Mucosa of descending colon (tissue), 3 donors: ENCODE data around the gene METTL2B. TPM values are rescaled to one million over a fixed set of nuclear protein-coding genes. Genes with fewer than 3 reads are reported as not detected.

ENCODE experiments used
- total RNA-seq, 3 donors: library from RNA; stranded (reverse); fragmentation: NEBNext Ultra II Directional in 2 of 3; extraction: Animal tissue kit (Norgen Biotek cat#: 25700) in 2 of 3; gene quantifications; one replicate each; pipeline versions ENCODE4 v1.2.1 to v1.2.4, GENCODE V29; 2021 to 2023
- donor health status: DM: no; HTN: no; CAD: no; lungs with moderate emphysema.
- donor health status: DM: no; HTN: no; CAD: no.
- donor health status: DM: no; HTN: yes; CAD: no.

Gene METTL2B
- total RNA-seq, 3 donors from 2014 or later = 24.1 to 29.4 (median 28.4) TPM

Other genes starting within 250 kb of the METTL2B start
- under 1 TPM in 2 of 3 donors, not detected in 1; 0.09 to 0.22 TPM for gene LEP, start 235.5 kb upstream of the METTL2B start, total RNA-seq
- 10 to 100 TPM; 23.6 to 34.3 (median 27.1) TPM for gene RBM28, start 132.8 kb upstream of the METTL2B start, total RNA-seq
- gene PRRT4, start 115.1 kb upstream of the METTL2B start, total RNA-seq = 1 to 10 TPM in 1 of 3 donors, under 1 TPM in 1, not detected in 1; 0.43 to 3.1 TPM
- gene IMPDH1, start 66.8 kb upstream of the METTL2B start, total RNA-seq = 10 to 100 TPM; 21.3 to 37.0 (median 35.5) TPM
- 1 to 10 TPM; 5.8 to 9.8 (median 6.6) TPM for gene HILPDA, start 20.9 kb upstream of the METTL2B start, total RNA-seq
- gene GARIN1A, start 195.5 kb downstream of the METTL2B start, total RNA-seq = 1 to 10 TPM; 1.3 to 4.5 (median 1.9) TPM